SK-N-SH (cell line): ENCODE results near the gene ZBTB43. TPM values are rescaled to one million over a fixed set of nuclear protein-coding genes. Genes with fewer than 3 reads are reported as not detected.

Source experiments
- CTCF ChIA-PET: fragments of 300-600, 350-600 bp; formaldehyde crosslinking; extraction: SDS; loops from one replicate; lab custom pipeline; 2021; lab: Yijun Ruan, JAX
- POLR2A ChIA-PET: fragments of 350-600 bp; sonication (Branson Sonifier 250); formaldehyde crosslinking; extraction: SDS; loops from one replicate; lab custom pipeline; 2020; ENCODE audit warnings: antibody characterized with exemption, inconsistent platforms; lab: Yijun Ruan, JAX
- DNase-seq: peaks from one replicate; pipeline ENCODE4 v3.0.0; 2012
- H2AFZ ChIP-seq: fragments of 200-600 bp; sonication (generic); 2 replicates; pipeline ENCODE4 v1.8.1; 2016; ENCODE audit warnings: antibody characterized with exemption, mild to moderate bottlenecking, low read depth
- H3F3A ChIP-seq: fragments of 200-600 bp; sonication (generic); replicated peaks from 2 replicates; pipeline ENCODE3; 2016; ENCODE audit warnings: antibody characterized with exemption, mild to moderate bottlenecking; ENCODE audit not compliant: insufficient read depth
- H3K27ac ChIP-seq, 2 experiments: fragments of 200-500 bp in 1 of 2; fragments of 200-600 bp in 1 of 2; sonication (Bioruptor generic) in 1 of 2; sonication (generic), shearing (Covaris generic) in 1 of 2; 2 replicates each; pipeline versions ENCODE4 v1.5.1 to v1.6.1; 2014 to 2016; ENCODE audit warnings: low read depth in 2 of 2, inconsistent platforms in 1 of 2, low read length in 1 of 2, mild to moderate bottlenecking in 1 of 2, mixed read lengths in 1 of 2
- H3K27me3 ChIP-seq: fragments of 200-600 bp; sonication (generic), shearing (Covaris generic); 2 replicates; pipeline ENCODE4 v1.6.1; 2016; ENCODE audit warnings: mixed run types; ENCODE audit not compliant: insufficient read depth
- H3K36me3 ChIP-seq, 2 experiments: fragments of 200-500 bp in 1 of 2; fragments of 200-600 bp in 1 of 2; sonication (Bioruptor generic) in 1 of 2; sonication (generic) in 1 of 2; replicated peaks in 1 of 2; 2 replicates each; pipeline versions ENCODE3 to v1.5.1; 2014 to 2016; ENCODE audit warnings: low read length in 1 of 2, mild to moderate bottlenecking in 1 of 2; ENCODE audit not compliant: insufficient read depth in 2 of 2, control insufficient read depth in 1 of 2
- H3K4me1 ChIP-seq, 2 experiments: fragments of 200-500 bp in 1 of 2; fragments of 200-600 bp in 1 of 2; sonication (Bioruptor generic) in 1 of 2; sonication (generic), shearing (Covaris generic) in 1 of 2; 2 replicates each; pipeline versions ENCODE4 v1.5.1 to v1.6.1; 2014 to 2016; ENCODE audit warnings: low read depth in 1 of 2, low read length in 1 of 2, mixed run types in 1 of 2; ENCODE audit not compliant: insufficient read depth in 2 of 2, control insufficient read depth in 1 of 2
- H3K4me2 ChIP-seq: fragments of 200-600 bp; sonication (generic), shearing (Covaris generic); 2 replicates; pipeline ENCODE4 v1.6.1; 2017; ENCODE audit warnings: mixed run types
- H3K4me3 ChIP-seq, 2 experiments: fragments of 200-500 bp in 1 of 2; fragments of 200-600 bp in 1 of 2; sonication (Bioruptor generic) in 1 of 2; sonication (generic), shearing (Covaris generic) in 1 of 2; 2 replicates each; pipeline versions ENCODE4 v1.5.1 to v1.8.1; 2014 to 2016; ENCODE audit warnings: low read depth in 2 of 2, inconsistent platforms in 1 of 2, low read length in 1 of 2, mild to moderate bottlenecking in 1 of 2, mixed read lengths in 1 of 2, moderate library complexity in 1 of 2
- H3K79me2 ChIP-seq: fragments of 200-600 bp; sonication (generic); 2 replicates; pipeline ENCODE4 v1.8.1; 2017; ENCODE audit warnings: mild to moderate bottlenecking; ENCODE audit not compliant: insufficient read depth
- H3K9ac ChIP-seq: fragments of 200-600 bp; sonication (generic); 2 replicates; pipeline ENCODE4 v1.6.1; 2017; ENCODE audit warnings: mixed run types
- H3K9me2 ChIP-seq: fragments of 200-600 bp; sonication (generic); 2 replicates; pipeline ENCODE4 v1.6.1; 2017; ENCODE audit warnings: mixed run types
- H3K9me3 ChIP-seq: fragments of 200-600 bp; sonication (generic); 2 replicates; pipeline ENCODE4 v1.6.1; 2017; ENCODE audit warnings: mixed run types, mild to moderate bottlenecking, moderate library complexity
- H4K20me1 ChIP-seq: fragments of 200-600 bp; sonication (generic); 2 replicates; pipeline ENCODE4 v1.6.1; 2017; ENCODE audit warnings: mild to moderate bottlenecking, mixed run types; ENCODE audit not compliant: insufficient read depth
- CHD2 ChIP-seq: fragments of 150-350 bp; IDR thresholded peaks from 2 replicates; pipeline ENCODE4 v1.6.1; 2018; ENCODE audit warnings: low read length; ENCODE audit not compliant: partially characterized antibody
- ELF1 ChIP-seq: IDR thresholded peaks from 2 replicates; pipeline ENCODE4 v1.4.0; 2012
- EP300 ChIP-seq, 2 experiments: IDR thresholded peaks; 2 replicates each; pipeline versions ENCODE4 v1.4.0 to v1.6.1; 2012; ENCODE audit warnings: borderline replicate concordance in 1 of 2, low read depth in 1 of 2, low read length in 1 of 2
- FOSL2 ChIP-seq: IDR thresholded peaks from 2 replicates; pipeline ENCODE4 v1.4.0; 2012; ENCODE audit warnings: low read depth, mild to moderate bottlenecking, moderate library complexity, borderline replicate concordance
- FOXJ3 ChIP-seq: sonication (generic); formaldehyde crosslinking; IDR thresholded peaks from 2 replicates; pipeline ENCODE4 v1.5.1; 2020; ENCODE audit warnings: mild to moderate bottlenecking, missing genetic modification reagents
- GABPA ChIP-seq: IDR thresholded peaks from 2 replicates; pipeline ENCODE4 v1.4.0; 2012; ENCODE audit warnings: low read depth, mild to moderate bottlenecking
- JUND ChIP-seq: IDR thresholded peaks from 2 replicates; pipeline ENCODE4 v1.4.0; 2012
- NRF1 ChIP-seq: IDR thresholded peaks from 2 replicates; pipeline ENCODE4 v1.6.1; 2012; ENCODE audit warnings: low read depth, mild to moderate bottlenecking, low read length
- POLR2AphosphoS5 ChIP-seq: IDR thresholded peaks from 2 replicates; pipeline ENCODE4 v1.6.1; 2012; ENCODE audit warnings: low read depth, low read length
- RAD21 ChIP-seq: IDR thresholded peaks from 2 replicates; pipeline ENCODE4 v1.6.1; 2012; ENCODE audit warnings: mild to moderate bottlenecking, low read length
- RCOR1 ChIP-seq: fragments of 150-350 bp; IDR thresholded peaks from 2 replicates; pipeline ENCODE4 v1.6.1; 2017; ENCODE audit warnings: antibody characterized with exemption, low read length
- RFX5 ChIP-seq: IDR thresholded peaks from 2 replicates; pipeline ENCODE4 v1.6.1; 2012; ENCODE audit warnings: mild to moderate bottlenecking, improper control_type of control experiment, low read length
- SIN3A ChIP-seq: IDR thresholded peaks from 2 replicates; pipeline ENCODE4 v1.6.1; 2012; ENCODE audit warnings: low read depth, mild to moderate bottlenecking, low read length, moderate library complexity, borderline replicate concordance
- USF2 ChIP-seq: fragments of 150-350 bp; IDR thresholded peaks from 2 replicates; pipeline ENCODE4 v1.6.1; 2017; ENCODE audit warnings: antibody characterized with exemption, low read length, low read depth, borderline replicate concordance
- YY1 ChIP-seq: IDR thresholded peaks from 2 replicates; pipeline ENCODE4 v1.4.0; 2012; ENCODE audit warnings: low read depth, mild to moderate bottlenecking
- WGBS: methylation state at CpG from one replicate; pipeline ENCODE4 v1.1.6; 2017; ENCODE audit warnings: low lambda C conversion rate; 5-methylcytosine and 5-hydroxymethylcytosine counted together
- polyA plus RNA-seq, 3 experiments: library from polyadenylated mRNA; depleted of rRNA; stranded (reverse); fragments of >200 nt; gene quantifications; 2 replicates each; pipeline ENCODE4 v1.2.3, GENCODE V29; 2012
- TF ChIP-seq, protein P1 (sequence below): IDR thresholded peaks from 2 replicates; pipeline ENCODE4 v1.4.0; 2012; ENCODE audit warnings: low read depth, borderline replicate concordance
- TF ChIP-seq, protein P2 (sequence below): IDR thresholded peaks from 2 replicates; pipeline ENCODE4 v1.4.0; 2012; ENCODE audit warnings: low read depth, borderline replicate concordance

ZBTB43 gene
- polyA plus RNA-seq, 1 of the 3 experiments (the other 2 are of a cell fraction), result 3.5 TPM

DNA sequence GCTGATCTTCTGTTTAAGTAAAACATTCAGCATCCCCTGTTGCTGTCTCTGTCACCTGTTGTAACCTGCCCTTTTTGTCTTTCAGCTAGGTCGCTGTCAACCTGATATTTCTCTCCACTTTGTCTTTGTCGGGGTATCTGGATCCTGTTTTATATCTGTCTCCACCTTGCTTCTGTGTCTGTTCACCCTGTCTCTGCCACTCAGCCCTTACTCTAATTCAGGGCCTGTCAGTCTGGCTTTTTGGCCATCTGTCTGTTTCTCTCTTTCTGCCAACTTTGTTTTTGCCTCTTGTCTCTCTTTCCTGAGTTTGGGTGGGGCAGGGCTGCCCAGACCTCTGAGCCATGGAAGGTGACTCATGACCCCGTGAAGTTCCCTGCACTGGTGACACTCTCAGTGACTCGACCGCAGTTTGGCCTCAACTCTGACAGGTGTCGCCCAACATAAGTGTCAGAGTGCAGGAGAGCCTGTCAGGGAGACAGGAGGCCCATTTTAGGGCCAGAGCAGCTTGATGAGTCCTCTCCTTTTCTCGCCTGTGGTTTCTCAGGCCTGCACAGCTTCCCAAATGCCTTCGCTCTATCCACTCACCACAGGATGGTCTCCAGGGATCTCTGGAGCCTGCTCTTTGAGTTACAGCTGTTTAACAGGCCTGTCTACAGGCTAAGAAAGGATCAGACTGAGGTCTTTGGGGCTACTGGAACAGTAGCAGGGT, 868 bp downstream of the ZBTB43 start:
- peak overlapping the region; percentile 99; the same call in 1 of the 2 replicates for H2AFZ ChIP-seq
- H3K36me3 ChIP-seq, result peaks cover 8 to 27% of the 10 kb centered on the region in 2 experiments
- H3K27ac ChIP-seq, result peak overlapping the region; percentile 19 to 71; a peak in 2 of 4 replicates
- H3K27me3 ChIP-seq, result no peaks in the 10 kb centered on the region
- H4K20me1 ChIP-seq, result peaks cover 30% of the 10 kb centered on the region
- ChIA-PET CTCF (interaction anchor here (1.5 kb wide), 1 partner anchor 100 kb away, joined by 6 read pairs; no protein-coding TSS in a partner anchor), POLR2A (interaction anchor here (0.5 to 1.6 kb wide), 3 partner anchors 33 to 109 kb away, joined by 3 to 5 read pairs (median 5); partner anchors contain the start of gene RALGPS1)
- no peaks in the 10 kb centered on the region for H3K9me3 ChIP-seq
- H3K79me2 ChIP-seq, result peaks cover 57% of the 10 kb centered on the region
- peak overlapping the region; percentile 83 for H3K9ac ChIP-seq
- peaks cover 15 to 16% of the 10 kb centered on the region in 2 experiments; a peak in 3 of 4 replicates for H3K4me1 ChIP-seq
- peak overlapping the region; percentile 82 to 95 for H3K4me3 ChIP-seq
- no peaks in the 10 kb centered on the region for H3F3A ChIP-seq
- peak overlapping the region; percentile 100 for H3K4me2 ChIP-seq
- WGBS, result 33% methylated on average over 8 of the region's 8 CpGs
- no peaks in the 10 kb centered on the region for H3K9me2 ChIP-seq
- no peak for DNase-seq
- TF ChIP-seq CHD2 (no peak), GABPA (no peak), RFX5 (no peak), USF2 (no peak), SIN3A (no peak), NRF1 (no peak), YY1 (no peak), JUND (no peak), POLR2AphosphoS5 (no peak), FOXJ3 (CRISPR knock-in tag) (no peak), RAD21 (no peak), EP300 (IDR thresholded peaks at IDR 0.05; ENCODE audit: borderline replicate concordance in 1 of 2, low read depth in 1 of 2, low read length in 1 of 2) (no peak), ELF1 (no peak), FOSL2 (no peak), RCOR1 (no peak)
- TF ChIP-seq, protein P1, sequence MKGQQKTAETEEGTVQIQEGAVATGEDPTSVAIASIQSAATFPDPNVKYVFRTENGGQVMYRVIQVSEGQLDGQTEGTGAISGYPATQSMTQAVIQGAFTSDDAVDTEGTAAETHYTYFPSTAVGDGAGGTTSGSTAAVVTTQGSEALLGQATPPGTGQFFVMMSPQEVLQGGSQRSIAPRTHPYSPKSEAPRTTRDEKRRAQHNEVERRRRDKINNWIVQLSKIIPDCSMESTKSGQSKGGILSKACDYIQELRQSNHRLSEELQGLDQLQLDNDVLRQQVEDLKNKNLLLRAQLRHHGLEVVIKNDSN, result no peak
- TF ChIP-seq, protein P2, sequence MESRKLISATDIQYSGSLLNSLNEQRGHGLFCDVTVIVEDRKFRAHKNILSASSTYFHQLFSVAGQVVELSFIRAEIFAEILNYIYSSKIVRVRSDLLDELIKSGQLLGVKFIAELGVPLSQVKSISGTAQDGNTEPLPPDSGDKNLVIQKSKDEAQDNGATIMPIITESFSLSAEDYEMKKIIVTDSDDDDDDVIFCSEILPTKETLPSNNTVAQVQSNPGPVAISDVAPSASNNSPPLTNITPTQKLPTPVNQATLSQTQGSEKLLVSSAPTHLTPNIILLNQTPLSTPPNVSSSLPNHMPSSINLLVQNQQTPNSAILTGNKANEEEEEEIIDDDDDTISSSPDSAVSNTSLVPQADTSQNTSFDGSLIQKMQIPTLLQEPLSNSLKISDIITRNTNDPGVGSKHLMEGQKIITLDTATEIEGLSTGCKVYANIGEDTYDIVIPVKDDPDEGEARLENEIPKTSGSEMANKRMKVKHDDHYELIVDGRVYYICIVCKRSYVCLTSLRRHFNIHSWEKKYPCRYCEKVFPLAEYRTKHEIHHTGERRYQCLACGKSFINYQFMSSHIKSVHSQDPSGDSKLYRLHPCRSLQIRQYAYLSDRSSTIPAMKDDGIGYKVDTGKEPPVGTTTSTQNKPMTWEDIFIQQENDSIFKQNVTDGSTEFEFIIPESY, result no peak
